ENCODE measurements around the gene FADS3.

Gene FADS3

GRCh38 chr11:61912991-61913698, 21.8 kb upstream of the FADS3 start:
- DNase-seq, result no peak

DNA sequence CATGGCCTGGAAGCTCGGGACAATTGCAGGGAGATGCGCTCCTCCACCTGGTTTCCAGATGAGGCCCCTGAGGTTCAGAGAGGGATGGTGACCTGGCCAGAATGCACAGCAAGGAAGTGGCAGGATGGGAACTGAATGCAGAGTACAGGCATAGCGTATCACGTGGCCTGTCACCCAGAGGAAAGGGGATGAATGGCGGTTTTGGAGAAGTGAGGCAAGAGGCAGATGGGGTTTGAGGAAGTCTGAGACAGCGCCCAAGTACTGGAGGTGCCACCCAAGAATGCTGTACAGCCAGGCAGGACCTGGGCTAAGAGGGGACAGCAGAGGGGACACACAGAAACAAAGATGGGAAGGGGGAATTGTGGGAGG, 21.2 kb upstream of the FADS3 start:
- DNase-seq, result no peak

DNA sequence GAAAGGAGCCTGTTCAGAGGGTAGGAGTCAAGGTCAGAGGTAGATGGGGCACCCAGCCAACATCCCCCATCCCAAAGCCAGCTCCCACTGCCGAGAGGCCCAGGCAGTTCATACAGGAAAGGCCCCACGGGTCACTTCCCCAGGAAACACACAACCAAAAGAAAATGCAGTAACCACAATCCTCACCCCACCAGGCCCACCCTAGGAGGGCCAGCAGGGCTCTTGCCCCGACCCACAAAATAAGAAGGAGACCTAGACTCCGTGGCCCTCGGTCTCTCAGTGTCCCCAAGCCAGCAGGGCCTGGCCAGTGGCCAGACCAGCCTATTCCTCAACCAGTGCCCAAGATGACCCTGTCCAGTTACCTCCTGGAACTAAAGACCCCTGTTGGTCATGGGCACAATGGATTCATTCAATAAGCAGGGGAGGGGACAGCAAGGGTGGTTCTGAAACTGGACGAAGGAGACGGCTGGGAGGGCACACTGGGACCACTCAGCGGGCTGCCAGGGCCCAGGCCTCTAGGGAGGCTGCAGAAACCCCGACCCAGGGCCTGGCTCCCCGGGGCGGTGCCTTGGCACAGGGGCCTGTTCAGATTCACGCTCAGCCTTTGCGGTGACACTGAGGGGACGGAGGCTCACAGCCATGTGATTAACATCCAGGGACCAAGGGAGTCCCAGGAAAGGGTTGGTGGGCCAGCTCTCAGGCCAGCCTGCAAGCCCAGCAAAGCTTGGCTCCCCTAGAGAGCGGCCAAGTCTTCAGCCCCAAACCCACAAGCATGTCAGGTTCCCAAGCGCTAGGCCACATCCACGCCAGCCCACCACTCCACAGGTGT, 20.6 kb upstream of the FADS3 start:
- DNase-seq, result no peak

- DNase-seq, result no peak
These were observed 19.9 kb upstream of the FADS3 start for GRCh38 chr11:61911128-61911700.

- DNase-seq, result no peak
These were observed 19.1 kb upstream of the FADS3 start for GRCh38 chr11:61910187-61911127.

DNA sequence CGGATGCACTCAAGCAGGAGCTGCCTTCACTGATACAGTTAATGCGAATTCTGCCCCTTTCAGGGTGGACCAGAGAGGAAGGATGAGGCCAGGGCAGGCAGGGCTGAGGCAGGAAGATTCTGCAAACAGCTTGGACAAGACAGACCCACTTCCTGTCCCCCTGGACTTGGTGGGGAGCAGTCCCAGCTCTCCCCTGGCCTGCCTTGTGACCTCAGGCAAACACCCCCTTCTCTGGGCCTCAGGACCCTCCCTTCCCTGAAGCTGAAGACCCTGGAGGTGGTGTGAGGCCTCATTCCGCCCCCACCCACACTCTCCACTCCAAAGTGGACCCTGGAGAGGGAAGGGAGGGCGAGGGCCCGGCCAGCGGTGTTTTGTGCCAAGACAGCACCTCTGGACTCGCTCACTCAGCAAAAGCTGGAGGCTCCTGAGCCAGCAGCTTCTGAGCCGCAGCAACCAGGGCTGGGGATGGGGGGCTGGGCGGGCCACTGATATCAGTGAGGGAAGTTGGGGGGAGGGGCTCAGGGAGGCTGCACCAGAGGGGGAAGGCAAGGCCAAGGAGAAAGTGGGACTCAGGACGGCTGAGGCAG, 17.5 kb upstream of the FADS3 start:
- DNase-seq, result no peak

- no peak for DNase-seq
These were observed 16.8 kb upstream of the FADS3 start for GRCh38 chr11:61907871-61908729.

- no peak for DNase-seq
These were observed 15.9 kb upstream of the FADS3 start for GRCh38 chr11:61907282-61907681.

GRCh38 chr11:61906522-61906909, 15.2 kb upstream of the FADS3 start:
- no peak for DNase-seq

DNA sequence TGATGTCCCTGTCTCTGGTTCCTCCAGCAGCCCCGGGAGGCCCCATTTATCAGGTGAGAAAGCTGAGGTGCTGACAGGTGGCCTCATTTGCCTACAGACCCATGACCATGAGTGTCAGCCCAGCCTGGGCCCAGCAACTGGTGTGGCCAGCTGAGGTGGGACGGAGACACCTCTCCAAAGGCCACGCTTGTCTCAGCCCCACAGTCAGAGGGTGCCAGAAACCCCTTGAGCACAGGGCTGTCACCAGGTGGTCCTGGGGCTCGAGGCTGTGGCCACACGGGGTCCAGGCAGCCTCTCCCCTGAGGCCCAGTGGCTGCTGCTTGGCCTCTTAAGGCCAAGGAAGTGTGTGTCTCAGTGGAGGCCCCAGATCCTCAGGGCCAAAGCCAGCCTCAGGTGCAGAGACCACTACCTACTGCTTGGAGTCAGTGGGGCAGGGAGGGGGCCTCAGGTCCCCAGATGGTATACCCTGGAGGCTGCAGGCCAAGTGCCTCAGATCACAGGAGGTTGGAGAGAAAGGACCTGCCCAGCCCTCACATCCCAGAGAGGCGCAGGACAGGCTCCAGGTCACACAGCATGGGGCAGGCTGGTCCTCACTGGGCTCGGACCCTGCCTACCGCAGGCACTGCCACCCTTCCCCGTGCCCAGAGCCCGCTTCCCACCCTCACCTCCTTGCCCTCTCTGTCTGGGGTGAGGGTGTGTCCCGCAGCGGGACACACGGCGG, 14.6 kb upstream of the FADS3 start:
- DNase-seq, result no peak

DNA sequence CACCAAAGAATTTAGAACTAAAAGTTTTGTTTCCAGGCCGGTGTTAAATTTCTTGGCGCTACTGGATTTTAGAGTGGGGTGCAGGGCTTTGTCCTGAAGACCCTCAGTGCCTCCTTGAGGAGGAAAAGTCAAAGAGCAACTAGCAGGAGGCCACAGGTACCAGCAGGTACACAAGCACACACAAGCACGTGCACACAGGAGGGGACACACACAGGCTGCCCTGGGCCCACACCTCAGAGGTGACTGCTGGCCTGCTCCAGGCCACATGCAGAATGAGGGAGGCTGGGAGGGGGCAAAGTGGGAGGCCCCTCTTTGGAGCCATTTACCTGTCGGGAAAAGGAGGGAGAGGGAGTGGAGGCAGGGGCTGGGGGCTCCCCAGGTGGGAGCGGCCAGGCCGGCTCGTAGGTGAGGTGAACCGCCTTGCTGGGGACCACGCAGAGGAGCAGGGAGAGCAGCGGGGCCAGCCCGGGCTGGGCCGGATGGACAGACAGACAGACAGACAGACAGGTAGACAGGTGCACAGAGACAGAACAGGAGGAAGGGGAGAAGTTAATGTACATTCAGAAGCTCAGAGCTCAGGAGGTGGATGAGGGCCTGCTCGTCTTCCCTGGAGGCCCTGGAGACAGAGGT, 13.8 kb upstream of the FADS3 start:
- no peak for DNase-seq

DNA sequence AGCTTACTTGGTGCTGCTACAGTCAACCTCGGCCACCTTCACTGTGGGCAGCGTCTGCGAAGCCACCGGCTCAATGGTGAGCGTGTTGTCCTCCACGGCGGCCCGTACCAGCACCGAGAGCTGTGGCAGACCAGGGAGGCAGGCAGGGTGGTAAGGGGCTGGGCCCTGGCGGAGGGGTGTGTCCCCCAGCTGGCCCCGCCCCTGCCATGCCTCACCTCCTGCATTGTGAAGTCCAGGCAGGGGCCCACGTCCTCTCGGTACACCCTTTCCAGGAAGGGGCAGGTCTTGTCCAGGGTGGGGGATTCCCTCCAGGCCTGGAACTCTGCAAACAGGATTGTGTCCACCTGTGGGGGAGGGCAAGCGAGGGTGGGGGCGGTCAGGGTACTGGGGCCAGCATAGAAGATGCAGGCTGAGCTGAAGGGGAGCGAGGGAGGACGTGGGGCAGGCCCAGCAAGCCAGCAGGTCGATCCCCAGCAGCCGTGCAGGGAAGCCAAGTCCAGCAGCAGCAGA, 13.2 kb upstream of the FADS3 start:
- no peak for DNase-seq

DNA sequence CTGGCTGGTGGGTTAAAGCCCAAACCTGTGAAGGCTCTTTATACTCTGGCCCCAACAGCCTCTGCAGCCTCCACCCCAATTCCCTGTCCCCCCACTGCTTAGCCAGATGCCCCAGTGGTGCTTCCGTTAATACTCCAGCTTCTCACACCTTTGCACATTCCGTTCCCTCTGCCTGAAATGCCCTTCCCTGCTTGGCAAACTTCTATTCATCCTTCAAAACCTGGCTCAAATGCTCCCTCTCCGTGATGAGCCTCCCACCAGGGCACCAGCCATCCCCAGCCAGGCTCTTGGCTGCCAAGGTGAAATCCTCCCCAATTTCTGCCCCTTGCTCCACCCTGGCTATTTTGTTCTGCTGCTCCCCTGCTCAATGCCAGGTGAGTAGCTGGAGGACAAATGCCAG, 12.5 kb upstream of the FADS3 start:
- DNase-seq, result no peak

GRCh38 chr11:61902313-61902712, 11.0 kb upstream of the FADS3 start:
- DNase-seq, result no peak

DNA sequence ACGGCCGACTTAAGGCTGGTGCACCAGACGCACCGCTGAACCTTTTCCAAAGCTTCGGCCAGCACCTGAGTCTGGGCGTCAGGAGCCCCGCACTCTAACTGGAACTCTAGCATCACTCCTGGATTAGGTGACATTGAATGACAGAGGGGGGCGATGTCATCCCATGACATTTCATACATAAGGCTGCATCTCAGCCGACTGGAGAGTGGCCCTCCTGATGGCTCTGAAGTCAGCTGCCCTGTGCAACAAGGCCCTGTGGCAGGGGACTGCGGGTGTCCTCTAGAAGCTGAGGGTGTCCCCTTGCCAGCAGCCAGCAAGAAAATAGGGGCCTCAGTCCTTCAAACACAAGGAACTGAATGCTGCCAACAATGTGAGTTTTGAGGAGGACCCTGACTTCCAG, 10.1 kb upstream of the FADS3 start:
- DNase-seq, result no peak

- no peak for DNase-seq
These were observed 8.9 kb upstream of the FADS3 start for GRCh38 chr11:61900251-61900650.

DNA sequence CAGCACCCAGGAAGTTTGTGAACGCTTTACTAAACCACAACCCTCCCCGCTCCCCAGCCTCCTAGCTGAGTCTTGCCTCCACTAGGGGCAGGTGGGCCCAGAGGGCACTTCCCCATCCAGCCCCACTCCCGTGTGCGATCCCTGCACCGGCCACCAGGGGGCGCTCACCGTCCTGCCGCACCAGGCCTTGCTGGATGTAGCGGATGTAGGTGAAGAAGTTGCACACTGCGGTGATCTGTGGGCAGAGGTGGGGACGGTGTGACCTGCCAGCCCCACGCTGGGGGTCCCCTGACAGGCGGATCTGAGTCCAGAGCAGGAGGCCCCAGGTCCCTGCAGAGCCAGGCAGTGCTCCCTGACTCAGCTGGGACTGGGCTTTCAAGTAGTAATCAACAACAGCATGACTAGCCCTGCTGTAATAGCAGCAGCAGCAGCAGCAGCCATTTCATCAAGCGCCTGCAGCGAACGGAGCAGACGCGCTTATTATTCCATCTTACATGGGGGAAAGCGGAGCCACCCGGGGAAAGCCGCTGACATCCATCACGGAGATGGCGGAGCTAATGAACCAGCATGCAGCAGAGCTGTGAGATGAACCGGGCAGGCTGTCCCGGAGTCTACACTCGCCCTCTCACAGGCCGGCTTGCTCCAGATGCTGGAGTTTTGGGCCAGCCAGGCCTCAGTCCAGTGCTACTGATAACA, 7.9 kb upstream of the FADS3 start:
- DNase-seq, result peak; percentile 61

GRCh38 chr11:61898247-61898582, 6.9 kb upstream of the FADS3 start:
- no peak for DNase-seq

- DNase-seq, result peak; percentile 16
These were observed 6.3 kb upstream of the FADS3 start for GRCh38 chr11:61897387-61898246.
